K562 (cell line): ENCODE data around the gene KIF25. TPM values are rescaled to one million over a fixed set of nuclear protein-coding genes. Genes with fewer than 3 reads are reported as not detected.
A peak's percentile ranks its signal among the peaks of the same experiment; 100 is the strongest.

Experiments
- ATAC-seq: fragments of 200-7000 bp; cut with Tn5 transposase; 3 replicates; pipeline ENCODE4 v1.9.1; 2020; ENCODE audit warnings: moderate library complexity
- BruUV-seq: library from RNA; stranded (reverse); fragments of 400-500 nt; replicated peaks from 2 replicates; lab custom pipeline; 2021; lab: Mats Ljungman, UMichigan
- CTCF ChIA-PET: fragments of 300-600 bp; formaldehyde crosslinking; extraction: SDS; loops from one replicate; lab custom pipeline; 2021; ENCODE audit warnings: low intra/inter-chr PET ratio; lab: Yijun Ruan, JAX
- POLR2A ChIA-PET: fragments of 300-600, 350-650 bp; sonication (Branson Sonifier 250); formaldehyde crosslinking; extraction: SDS; loops from one replicate; lab custom pipeline; 2021; ENCODE audit warnings: antibody characterized with exemption, inconsistent platforms; lab: Yijun Ruan, JAX
- DNase-seq, 4 experiments: peaks; one replicate each; pipeline versions ENCODE4 v3.0.0 to v3.0.0-alpha.2; 2011 to 2018; ENCODE audit warnings: low spot score in 3 of 4, mixed read lengths in 3 of 4; ENCODE audit errors: extremely low read depth in 1 of 4
- FAIRE-seq: peaks from 2 replicates; lab custom pipeline; 2011; peaks lifted over from hg19 to GRCh38; lab: Jason Lieb, UNC
- H2AFZ ChIP-seq: 2 replicates; pipeline ENCODE4 v1.6.0; 2011; ENCODE audit warnings: low read depth, low read length, control low read depth, inconsistent platforms
- H3K27ac ChIP-seq: fragments of 200-600 bp; 3 replicates; pipeline ENCODE4 v1.8.0; 2011; ENCODE audit warnings: low read depth, mild to moderate bottlenecking, control low read depth, inconsistent platforms, low read length, moderate library complexity, mixed read lengths; ENCODE audit errors: extremely low read depth
- H3K27me3 ChIP-seq, 2 experiments: fragments of 300-600 bp in 1 of 2; 2 replicates in 1 of 2; 3 replicates in 1 of 2; pipeline versions ENCODE4 v1.6.0 to v1.8.0; 2011; ENCODE audit warnings: inconsistent platforms in 2 of 2, low read length in 2 of 2, mild to moderate bottlenecking in 1 of 2, mixed read lengths in 1 of 2, moderate library complexity in 1 of 2; ENCODE audit not compliant: control insufficient read depth in 2 of 2, insufficient read depth in 2 of 2
- H3K36me3 ChIP-seq: fragments of 300-600 bp; 3 replicates; pipeline ENCODE4 v1.8.0; 2011; ENCODE audit warnings: mild to moderate bottlenecking, low read length, inconsistent platforms; ENCODE audit not compliant: control insufficient read depth, insufficient read depth
- H3K4me1 ChIP-seq, 2 experiments: fragments of 200-600 bp in 1 of 2; replicated peaks in 1 of 2; 2 replicates in 1 of 2; 3 replicates in 1 of 2; pipeline versions ENCODE4 v1.5.1 to v1.8.0; 2011; ENCODE audit warnings: inconsistent platforms in 2 of 2, low read length in 2 of 2, mild to moderate bottlenecking in 1 of 2, mixed read lengths in 1 of 2, moderate library complexity in 1 of 2; ENCODE audit not compliant: control insufficient read depth in 2 of 2, insufficient read depth in 2 of 2
- H3K4me2 ChIP-seq: 2 replicates; pipeline ENCODE4 v1.6.1; 2011; ENCODE audit warnings: low read length, control low read depth, inconsistent platforms, mixed read lengths; ENCODE audit not compliant: insufficient read depth
- H3K4me3 ChIP-seq: fragments of 200-600 bp; sonication (generic), shearing (Covaris generic); 2 replicates; pipeline ENCODE4 v1.5.1; 2016; ENCODE audit warnings: control low read depth, inconsistent platforms
- H3K79me2 ChIP-seq: fragments of 200-600 bp; 3 replicates; pipeline ENCODE4 v1.8.0; 2011; ENCODE audit warnings: low read length, inconsistent platforms; ENCODE audit not compliant: control insufficient read depth, insufficient read depth
- H3K9ac ChIP-seq, 2 experiments: 2 replicates each; pipeline versions ENCODE4 v1.6.0 to v1.6.1; 2011; ENCODE audit warnings: low read depth in 2 of 2, low read length in 2 of 2, control low read depth in 1 of 2, inconsistent platforms in 1 of 2, mild to moderate bottlenecking in 1 of 2, mixed read lengths in 1 of 2; ENCODE audit not compliant: insufficient read depth in 1 of 2
- H3K9me1 ChIP-seq: one replicate; pipeline ENCODE4 v1.6.0; 2011; ENCODE audit warnings: inconsistent platforms, mild to moderate bottlenecking, low read length, moderate library complexity; ENCODE audit not compliant: control insufficient read depth, insufficient read depth
- H3K9me3 ChIP-seq: replicated peaks from 2 replicates; pipeline ENCODE4 v1.5.1; 2011; ENCODE audit warnings: low read depth, low read length, inconsistent platforms; ENCODE audit not compliant: control insufficient read depth, insufficient read depth
- H4K20me1 ChIP-seq: replicated peaks from 2 replicates; pipeline ENCODE4 v1.6.1; 2011; ENCODE audit warnings: low read length, inconsistent platforms, mixed read lengths; ENCODE audit not compliant: control insufficient read depth, insufficient read depth
- NFE2L1 ChIP-seq: fragments of 450-650 bp; IDR thresholded peaks from 2 replicates; pipeline ENCODE4 v1.6.1; 2016; ENCODE audit warnings: missing genetic modification characterization, low read depth, mild to moderate bottlenecking, missing compliant biosample characterization, moderate library complexity, borderline replicate concordance
- NFRKB ChIP-seq: fragments of 450-650 bp; IDR thresholded peaks from 2 replicates; pipeline ENCODE4 v1.6.1; 2016; ENCODE audit warnings: low read depth
- NR4A1 ChIP-seq, 2 experiments: fragments of 250-450 bp in 1 of 2; fragments of 450-650 bp in 1 of 2; sonication (Bioruptor Pico) in 1 of 2; IDR thresholded peaks; 2 replicates each; pipeline versions ENCODE4 v1.4.0 to v1.6.1; 2016 to 2020; ENCODE audit warnings: mild to moderate bottlenecking in 2 of 2, missing compliant biosample characterization in 1 of 2, missing genetic modification characterization in 1 of 2, moderate library complexity in 1 of 2
- POLR3A ChIP-seq: IDR thresholded peaks from 2 replicates; pipeline ENCODE4 v1.6.1; 2011; ENCODE audit warnings: borderline replicate concordance, mild to moderate bottlenecking, moderate library complexity; ENCODE audit not compliant: insufficient read length, insufficient read depth; ENCODE audit errors: extremely low read depth
- ZNF780A ChIP-seq: fragments of 250-450 bp; sonication (Bioruptor Pico); IDR thresholded peaks from 2 replicates; pipeline ENCODE4 v1.5.0; 2021; ENCODE audit warnings: mild to moderate bottlenecking
- WGBS: fragments of 100-300 bp; shearing (Covaris generic); methylation state at CpG from one replicate; pipeline ENCODE4 v1.1.6; 2016; ENCODE audit warnings: low coverage, mixed read lengths; ENCODE audit not compliant: insufficient coverage; ENCODE audit errors: missing lambda C conversion rate; 5-methylcytosine and 5-hydroxymethylcytosine counted together
- in situ Hi-C: fragments of 300-500 bp; cut with MboI; formaldehyde crosslinking; loops from 4 replicates; pipeline ENCODE4 v1.15.0; 2018; ENCODE audit warnings: inconsistent platforms, mixed read lengths
- intact Hi-C: fragments of 100-400 bp; cut with micrococcal nuclease; formaldehyde crosslinking; loops from 2 replicates; pipeline ENCODE4 v1.14.2; 2022
- polyA plus RNA-seq, 8 experiments: library from polyadenylated mRNA; depleted of rRNA in 4 of 8; stranded (reverse) in 5 of 8; unstranded in 3 of 8; fragments of >200 nt; fragmentation: Nextera tagmentation in 2 of 8; fragmentation: Illumina TruSeq in 1 of 8; extraction: Ambion mirVana in 2 of 8; extraction: Trizol in 1 of 8; gene quantifications; 2 replicates each; pipeline versions ENCODE4 v1.2.1 to v1.2.3, GENCODE V29; 2011 to 2014; ENCODE audit warnings: inconsistent platforms in 1 of 8, missing spikeins in 1 of 8
- total RNA-seq, 7 experiments: library from RNA; depleted of rRNA in 6 of 7; stranded (reverse); fragments of >200 nt in 6 of 7; fragmentation: Illumina TruSeq in 2 of 7; extraction: Trizol in 2 of 7; gene quantifications; 2 replicates each; pipeline versions ENCODE4 v1.2.1 to v1.2.3, GENCODE V29; 2011 to 2021; ENCODE audit warnings: low replicate concordance in 1 of 7
- TF ChIP-seq, protein P1 (sequence below), 3 experiments: fragments of 200-800 bp in 1 of 3; sonication (Bioruptor generic) in 1 of 3; sonication (generic) in 1 of 3; formaldehyde crosslinking in 1 of 3; IDR thresholded peaks; 2 replicates each; pipeline versions ENCODE4 v1.6.1 to v1.8.0; 2016 to 2022; ENCODE audit warnings: mild to moderate bottlenecking in 2 of 3, missing compliant biosample characterization in 2 of 3, missing genetic modification characterization in 2 of 3, missing genetic modification reagents in 1 of 3
- TF ChIP-seq, protein P2 (sequence below): sonication (generic); formaldehyde crosslinking; IDR thresholded peaks from 2 replicates; pipeline ENCODE4 v1.9.0; 2022; ENCODE audit warnings: mild to moderate bottlenecking, missing genetic modification reagents

The KIF25 gene
- total and polyA plus RNA-seq, 9 of the 15 experiments (the other 6 are each of a cell fraction or from before 2014, with no cell fraction given), result 0.04 to 0.49 (median 0.23) TPM; not detected in 5

DNA sequence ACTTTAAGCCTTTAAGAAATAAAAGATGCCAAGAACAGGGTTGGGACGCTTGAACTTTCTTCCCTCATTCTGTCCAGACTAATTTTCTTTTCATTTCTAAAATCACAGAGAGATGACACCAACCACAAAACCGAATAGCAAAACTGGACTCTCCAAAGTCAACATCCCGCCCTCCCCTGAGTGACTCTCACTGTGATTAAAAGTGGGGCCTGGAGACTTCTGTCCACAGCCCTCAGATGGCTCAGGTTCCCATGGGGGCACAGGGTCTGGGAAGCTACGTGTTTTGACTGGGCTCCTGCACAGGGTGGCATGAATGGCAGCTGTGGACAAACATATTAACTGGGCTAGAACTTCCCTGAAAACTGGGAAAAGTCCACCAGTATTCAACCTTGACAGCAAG is 75.3 kb downstream of the KIF25 start (continued):
- TF ChIP-seq, protein P1, sequence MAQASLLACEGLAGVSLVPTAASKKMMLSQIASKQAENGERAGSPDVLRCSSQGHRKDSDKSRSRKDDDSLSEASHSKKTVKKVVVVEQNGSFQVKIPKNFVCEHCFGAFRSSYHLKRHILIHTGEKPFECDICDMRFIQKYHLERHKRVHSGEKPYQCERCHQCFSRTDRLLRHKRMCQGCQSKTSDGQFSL (CRISPR knock-in tag; IDR thresholded peaks at IDR 0.05), result no peak
- TF ChIP-seq, protein P1 (tag; IDR thresholded peaks at IDR 0.05), result no peak
- no peak for TF ChIP-seq NR4A1 (CRISPR knock-in tag; IDR thresholded peaks at IDR 0.05)
- no peak for TF ChIP-seq NR4A1 (tag; IDR thresholded peaks at IDR 0.05)
- no peak for TF ChIP-seq NFRKB
- TF ChIP-seq NFE2L1 (tag), result no peak
- no peak for TF ChIP-seq ZNF780A (CRISPR knock-in tag)
- TF ChIP-seq, all 486 proteins: peak for 0

DNA sequence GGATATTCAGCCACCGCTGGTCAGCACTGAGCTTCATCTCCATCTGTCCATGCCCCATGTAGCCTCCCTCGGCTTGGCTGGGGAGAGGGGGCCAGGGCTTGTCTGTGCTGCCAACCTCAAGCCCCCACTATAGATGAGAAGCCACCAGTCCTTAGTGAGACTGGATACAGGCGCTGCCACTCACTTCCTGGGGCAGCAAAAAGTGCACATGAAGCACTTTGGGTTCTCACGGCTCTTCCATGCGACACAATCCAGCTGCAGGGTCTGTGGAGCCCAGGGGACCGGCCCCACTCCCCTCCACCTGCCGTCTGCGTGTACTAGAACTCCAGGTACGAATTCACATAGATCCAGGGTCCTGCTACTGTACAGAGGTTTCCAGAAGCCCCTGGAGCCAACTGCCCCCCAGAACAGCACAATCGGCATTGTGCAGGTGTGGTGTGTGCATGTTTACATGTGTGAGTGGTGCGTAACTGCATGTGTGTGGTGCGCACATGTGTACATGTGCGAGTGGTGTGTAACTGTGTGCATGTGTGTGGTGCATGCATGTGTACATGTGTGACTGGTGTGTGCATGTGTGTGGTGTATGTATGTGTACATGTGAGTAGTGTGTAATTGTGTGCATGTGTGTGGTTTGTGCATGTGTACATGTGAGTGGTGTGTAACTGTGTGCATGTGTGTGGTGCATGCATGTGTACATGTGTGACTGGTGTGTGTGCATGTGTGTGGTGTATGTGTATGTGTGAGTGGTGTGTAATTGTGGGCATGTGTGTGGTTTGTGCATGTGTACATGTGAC is 76.7 kb downstream of the KIF25 start:
- Histone ChIP-seq H3K9me3 (no peaks in the 10 kb centered on the region; the same call in 1 of the 2 replicates), H3K36me3 (no peaks in the 10 kb centered on the region), H4K20me1 (0 out of 2 replicates have a peak, but pooled peaks cover 1% of the 10 kb centered on the region), H3K9me1 (no peaks in the 10 kb centered on the region), H3K27ac (no peak overlapping the region; the same call in 2 of the 3 replicates), H3K4me3 (no peak overlapping the region), H3K79me2 (no peaks in the 10 kb centered on the region), H3K27me3 (peaks cover 21 to 65% of the 10 kb centered on the region in 2 experiments; a peak in 4 of 5 replicates), H3K4me1 (peaks cover 0 to 16% of the 10 kb centered on the region in 2 experiments; a peak in 2 of 5 replicates), H2AFZ (no peak overlapping the region), H3K4me2 (no peak overlapping the region), H3K9ac (no peak overlapping the region)
- ATAC-seq, result no peak
- WGBS, result 7% methylated on average over 13 of the region's 13 CpGs
- ChIA-PET CTCF (no interaction called here), POLR2A (no interaction called here)
- intact Hi-C loops (no loop called here), in situ Hi-C loops (no loop called here)
- TF ChIP-seq, protein P2, sequence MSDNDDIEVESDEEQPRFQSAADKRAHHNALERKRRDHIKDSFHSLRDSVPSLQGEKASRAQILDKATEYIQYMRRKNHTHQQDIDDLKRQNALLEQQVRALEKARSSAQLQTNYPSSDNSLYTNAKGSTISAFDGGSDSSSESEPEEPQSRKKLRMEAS, result peak; percentile 24; the same call in 1 of the 2 replicates
- TF ChIP-seq POLR3A, result no peak
- no TSS peak for BruUV-seq
- peak; percentile 59 for FAIRE-seq
- DNase-seq, result no peak
